ENCODE measurements around the gene NDFIP2.

DNA sequence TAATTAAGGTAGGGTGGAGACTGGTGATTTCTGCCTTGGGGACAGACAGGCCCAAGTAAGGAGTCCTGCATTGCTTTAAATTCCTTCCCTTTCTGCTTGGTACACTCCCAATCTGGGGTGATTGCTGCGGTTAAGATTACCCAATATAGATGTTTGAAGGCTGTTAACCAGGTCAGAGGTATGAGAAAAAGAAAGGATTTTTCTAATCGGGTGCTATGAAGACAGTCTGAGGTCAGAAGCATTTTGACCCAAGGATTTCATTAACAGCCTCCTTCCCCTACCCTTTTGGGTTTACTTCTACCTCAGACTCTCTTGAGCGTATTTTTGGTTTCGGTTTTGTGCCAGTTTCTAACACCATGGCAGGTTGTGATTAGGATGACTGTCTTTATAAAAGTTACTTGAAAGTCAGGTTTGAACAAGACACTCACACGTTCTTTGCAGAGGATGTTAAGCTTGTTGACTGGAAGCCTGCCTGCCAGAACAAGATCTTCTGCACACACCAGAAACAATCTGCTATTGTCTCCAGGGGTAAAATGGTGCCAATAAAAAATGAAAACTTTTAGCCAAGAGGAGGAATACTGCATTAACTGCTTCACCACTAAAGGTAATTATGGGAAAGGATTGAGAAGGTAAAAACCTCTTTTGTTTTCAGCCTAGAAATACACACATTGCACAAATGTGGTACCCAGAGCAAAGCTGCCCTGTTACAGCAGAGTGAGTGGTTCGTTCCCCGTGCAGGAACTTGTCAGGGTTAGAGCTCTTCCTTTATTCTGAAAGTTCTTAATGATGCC, 108.8 kb downstream of the NDFIP2 start:
- TF ChIP-seq EZH2 (IDR thresholded peaks at IDR 0.05) (no peak), POLR2AphosphoS5 (IDR thresholded peaks at IDR 0.05; ENCODE audit: low read depth, low read length) (no peak), CEBPB (IDR thresholded peaks at IDR 0.05; ENCODE audit: low read depth) (no peak), SRF (IDR thresholded peaks at IDR 0.05; ENCODE audit: low read depth) (no peak), ZFX (IDR thresholded peaks at IDR 0.05) (no peak)
- TF ChIP-seq, protein P1, sequence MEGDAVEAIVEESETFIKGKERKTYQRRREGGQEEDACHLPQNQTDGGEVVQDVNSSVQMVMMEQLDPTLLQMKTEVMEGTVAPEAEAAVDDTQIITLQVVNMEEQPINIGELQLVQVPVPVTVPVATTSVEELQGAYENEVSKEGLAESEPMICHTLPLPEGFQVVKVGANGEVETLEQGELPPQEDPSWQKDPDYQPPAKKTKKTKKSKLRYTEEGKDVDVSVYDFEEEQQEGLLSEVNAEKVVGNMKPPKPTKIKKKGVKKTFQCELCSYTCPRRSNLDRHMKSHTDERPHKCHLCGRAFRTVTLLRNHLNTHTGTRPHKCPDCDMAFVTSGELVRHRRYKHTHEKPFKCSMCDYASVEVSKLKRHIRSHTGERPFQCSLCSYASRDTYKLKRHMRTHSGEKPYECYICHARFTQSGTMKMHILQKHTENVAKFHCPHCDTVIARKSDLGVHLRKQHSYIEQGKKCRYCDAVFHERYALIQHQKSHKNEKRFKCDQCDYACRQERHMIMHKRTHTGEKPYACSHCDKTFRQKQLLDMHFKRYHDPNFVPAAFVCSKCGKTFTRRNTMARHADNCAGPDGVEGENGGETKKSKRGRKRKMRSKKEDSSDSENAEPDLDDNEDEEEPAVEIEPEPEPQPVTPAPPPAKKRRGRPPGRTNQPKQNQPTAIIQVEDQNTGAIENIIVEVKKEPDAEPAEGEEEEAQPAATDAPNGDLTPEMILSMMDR (IDR thresholded peaks at IDR 0.05 in 2 of 3, conservative IDR thresholded peaks at IDR 0.05 in 1 of 3; ENCODE audit: borderline replicate concordance in 1 of 3, insufficient read depth in 1 of 3, low read depth in 2 of 3, low read length in 2 of 3): no peak
- TF ChIP-seq, protein P2, sequence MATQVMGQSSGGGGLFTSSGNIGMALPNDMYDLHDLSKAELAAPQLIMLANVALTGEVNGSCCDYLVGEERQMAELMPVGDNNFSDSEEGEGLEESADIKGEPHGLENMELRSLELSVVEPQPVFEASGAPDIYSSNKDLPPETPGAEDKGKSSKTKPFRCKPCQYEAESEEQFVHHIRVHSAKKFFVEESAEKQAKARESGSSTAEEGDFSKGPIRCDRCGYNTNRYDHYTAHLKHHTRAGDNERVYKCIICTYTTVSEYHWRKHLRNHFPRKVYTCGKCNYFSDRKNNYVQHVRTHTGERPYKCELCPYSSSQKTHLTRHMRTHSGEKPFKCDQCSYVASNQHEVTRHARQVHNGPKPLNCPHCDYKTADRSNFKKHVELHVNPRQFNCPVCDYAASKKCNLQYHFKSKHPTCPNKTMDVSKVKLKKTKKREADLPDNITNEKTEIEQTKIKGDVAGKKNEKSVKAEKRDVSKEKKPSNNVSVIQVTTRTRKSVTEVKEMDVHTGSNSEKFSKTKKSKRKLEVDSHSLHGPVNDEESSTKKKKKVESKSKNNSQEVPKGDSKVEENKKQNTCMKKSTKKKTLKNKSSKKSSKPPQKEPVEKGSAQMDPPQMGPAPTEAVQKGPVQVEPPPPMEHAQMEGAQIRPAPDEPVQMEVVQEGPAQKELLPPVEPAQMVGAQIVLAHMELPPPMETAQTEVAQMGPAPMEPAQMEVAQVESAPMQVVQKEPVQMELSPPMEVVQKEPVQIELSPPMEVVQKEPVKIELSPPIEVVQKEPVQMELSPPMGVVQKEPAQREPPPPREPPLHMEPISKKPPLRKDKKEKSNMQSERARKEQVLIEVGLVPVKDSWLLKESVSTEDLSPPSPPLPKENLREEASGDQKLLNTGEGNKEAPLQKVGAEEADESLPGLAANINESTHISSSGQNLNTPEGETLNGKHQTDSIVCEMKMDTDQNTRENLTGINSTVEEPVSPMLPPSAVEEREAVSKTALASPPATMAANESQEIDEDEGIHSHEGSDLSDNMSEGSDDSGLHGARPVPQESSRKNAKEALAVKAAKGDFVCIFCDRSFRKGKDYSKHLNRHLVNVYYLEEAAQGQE (IDR thresholded peaks at IDR 0.05; ENCODE audit: low read depth): no peak
- TF ChIP-seq, protein P3, sequence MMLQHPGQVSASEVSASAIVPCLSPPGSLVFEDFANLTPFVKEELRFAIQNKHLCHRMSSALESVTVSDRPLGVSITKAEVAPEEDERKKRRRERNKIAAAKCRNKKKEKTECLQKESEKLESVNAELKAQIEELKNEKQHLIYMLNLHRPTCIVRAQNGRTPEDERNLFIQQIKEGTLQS (IDR thresholded peaks at IDR 0.05): no peak
- TF ChIP-seq, protein P4, sequence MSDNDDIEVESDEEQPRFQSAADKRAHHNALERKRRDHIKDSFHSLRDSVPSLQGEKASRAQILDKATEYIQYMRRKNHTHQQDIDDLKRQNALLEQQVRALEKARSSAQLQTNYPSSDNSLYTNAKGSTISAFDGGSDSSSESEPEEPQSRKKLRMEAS (IDR thresholded peaks at IDR 0.05): no peak

Measured in HCT116 (cell line).